Hair follicular keratinocyte (primary cell): ENCODE data around the gene LRRC7. TPM values are rescaled to one million over a fixed set of nuclear protein-coding genes. Genes with fewer than 3 reads are reported as not detected.

Source experiments
- total RNA-seq: library from RNA; depleted of rRNA; stranded (reverse); fragments of >200 nt; gene quantifications from 2 replicates; pipeline ENCODE4 v1.2.3, GENCODE V29; 2015

The LRRC7 gene
- total RNA-seq, result not detected in 2 replicates

DNA sequence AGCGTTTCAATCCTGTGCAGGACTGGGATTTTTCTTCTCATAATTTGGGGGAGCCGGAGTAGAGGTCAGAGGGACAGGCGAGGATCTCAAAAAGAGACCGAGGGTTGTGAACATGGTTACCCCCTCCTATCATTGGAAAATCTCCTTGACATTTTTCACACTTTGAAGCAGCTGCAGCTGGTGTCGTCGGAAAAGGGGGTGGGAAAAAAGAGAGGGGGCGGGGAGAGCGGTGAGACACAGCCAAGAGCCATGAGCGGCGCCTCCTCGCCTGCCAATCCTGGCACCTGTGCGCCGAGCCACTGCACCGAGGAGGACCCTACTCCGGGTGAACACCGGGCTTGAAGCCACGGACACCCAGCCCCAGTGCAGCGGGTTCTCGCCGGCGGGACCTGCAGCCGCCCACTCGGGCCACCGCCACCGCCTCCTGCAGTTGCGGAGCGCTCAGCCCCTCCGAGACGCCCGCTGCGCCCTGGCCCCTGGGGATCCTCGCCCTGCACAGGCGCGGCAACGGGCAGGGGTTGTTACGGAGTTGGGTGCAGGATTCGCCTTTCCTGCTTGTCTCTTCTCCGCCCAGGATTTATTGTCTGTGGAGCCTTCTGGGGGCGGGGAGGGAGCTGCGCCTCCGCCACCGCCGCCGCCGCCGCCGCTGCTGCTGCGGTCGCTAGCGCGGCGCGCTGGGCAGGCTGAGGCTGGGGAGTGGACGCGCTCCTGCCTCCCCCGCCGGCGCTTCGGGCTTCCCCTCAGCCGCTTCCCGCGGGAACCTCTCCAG is at the start of gene LRRC7:
Gene LRRC7 (plus strand): TSS at position 271 of the 769 bp plus-strand sequence. CDS start 718 bp downstream, outside the sequence.

